ENCODE data around the gene ZNRF4. TPM values are rescaled to one million over a fixed set of nuclear protein-coding genes. Genes with fewer than 3 reads are reported as not detected.

ZNRF4 gene
- total and polyA plus RNA-seq, 9 of the 15 experiments (the other 6 are each of a cell fraction or from before 2014, with no cell fraction given): not detected

- TF ChIP-seq, protein P1, sequence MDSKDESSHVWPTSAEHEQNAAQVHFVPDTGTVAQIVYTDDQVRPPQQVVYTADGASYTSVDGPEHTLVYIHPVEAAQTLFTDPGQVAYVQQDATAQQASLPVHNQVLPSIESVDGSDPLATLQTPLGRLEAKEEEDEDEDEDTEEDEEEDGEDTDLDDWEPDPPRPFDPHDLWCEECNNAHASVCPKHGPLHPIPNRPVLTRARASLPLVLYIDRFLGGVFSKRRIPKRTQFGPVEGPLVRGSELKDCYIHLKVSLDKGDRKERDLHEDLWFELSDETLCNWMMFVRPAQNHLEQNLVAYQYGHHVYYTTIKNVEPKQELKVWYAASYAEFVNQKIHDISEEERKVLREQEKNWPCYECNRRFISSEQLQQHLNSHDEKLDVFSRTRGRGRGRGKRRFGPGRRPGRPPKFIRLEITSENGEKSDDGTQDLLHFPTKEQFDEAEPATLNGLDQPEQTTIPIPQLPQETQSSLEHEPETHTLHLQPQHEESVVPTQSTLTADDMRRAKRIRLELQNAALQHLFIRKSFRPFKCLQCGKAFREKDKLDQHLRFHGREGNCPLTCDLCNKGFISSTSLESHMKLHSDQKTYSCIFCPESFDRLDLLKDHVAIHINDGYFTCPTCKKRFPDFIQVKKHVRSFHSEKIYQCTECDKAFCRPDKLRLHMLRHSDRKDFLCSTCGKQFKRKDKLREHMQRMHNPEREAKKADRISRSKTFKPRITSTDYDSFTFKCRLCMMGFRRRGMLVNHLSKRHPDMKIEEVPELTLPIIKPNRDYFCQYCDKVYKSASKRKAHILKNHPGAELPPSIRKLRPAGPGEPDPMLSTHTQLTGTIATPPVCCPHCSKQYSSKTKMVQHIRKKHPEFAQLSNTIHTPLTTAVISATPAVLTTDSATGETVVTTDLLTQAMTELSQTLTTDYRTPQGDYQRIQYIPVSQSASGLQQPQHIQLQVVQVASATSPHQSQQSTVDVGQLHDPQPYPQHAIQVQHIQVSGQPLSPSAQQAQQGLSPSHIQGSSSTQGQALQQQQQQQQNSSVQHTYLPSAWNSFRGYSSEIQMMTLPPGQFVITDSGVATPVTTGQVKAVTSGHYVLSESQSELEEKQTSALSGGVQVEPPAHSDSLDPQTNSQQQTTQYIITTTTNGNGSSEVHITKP (IDR thresholded peaks at IDR 0.05; ENCODE audit: partially characterized antibody): no peak
- no peak for TF ChIP-seq CHD4 (IDR thresholded peaks at IDR 0.05; ENCODE audit: insufficient read depth, insufficient replicate concordance, low read depth, low read length, poor library complexity, severe bottlenecking)
- TF ChIP-seq, protein P2, sequence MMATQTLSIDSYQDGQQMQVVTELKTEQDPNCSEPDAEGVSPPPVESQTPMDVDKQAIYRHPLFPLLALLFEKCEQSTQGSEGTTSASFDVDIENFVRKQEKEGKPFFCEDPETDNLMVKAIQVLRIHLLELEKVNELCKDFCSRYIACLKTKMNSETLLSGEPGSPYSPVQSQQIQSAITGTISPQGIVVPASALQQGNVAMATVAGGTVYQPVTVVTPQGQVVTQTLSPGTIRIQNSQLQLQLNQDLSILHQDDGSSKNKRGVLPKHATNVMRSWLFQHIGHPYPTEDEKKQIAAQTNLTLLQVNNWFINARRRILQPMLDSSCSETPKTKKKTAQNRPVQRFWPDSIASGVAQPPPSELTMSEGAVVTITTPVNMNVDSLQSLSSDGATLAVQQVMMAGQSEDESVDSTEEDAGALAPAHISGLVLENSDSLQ (IDR thresholded peaks at IDR 0.05): no peak
- TF ChIP-seq ZNF311 (CRISPR knock-in tag; IDR thresholded peaks at IDR 0.05): no peak
- TF ChIP-seq POLR2A (conservative IDR thresholded peaks at IDR 0.05): no peak
- TF ChIP-seq HNRNPK (IDR thresholded peaks at IDR 0.05; ENCODE audit: low read depth, low read length, poor library complexity, severe bottlenecking): no peak
- TF ChIP-seq BCOR (IDR thresholded peaks at IDR 0.05): 0 out of 2 replicates have a peak, but pooled peaks have one; percentile 12
- no peak for TF ChIP-seq FOSL1 (tag; conservative IDR thresholded peaks at IDR 0.05)
- no peak for TF ChIP-seq PHTF2 (CRISPR knock-in tag; IDR thresholded peaks at IDR 0.05)
- no peak for TF ChIP-seq ZNF24 (IDR thresholded peaks at IDR 0.05)
- no peak for TF ChIP-seq GABPB2 (CRISPR knock-in tag; conservative IDR thresholded peaks at IDR 0.05)
- TF ChIP-seq ZNF384 (IDR thresholded peaks at IDR 0.05; ENCODE audit: low read depth, low read length): peak; percentile 55; the same call in 1 of the 2 replicates
- TF ChIP-seq SMARCC2 (IDR thresholded peaks at IDR 0.05; ENCODE audit: low read depth): no peak
- no peak for TF ChIP-seq SOX6 (IDR thresholded peaks at IDR 0.05)
- TF ChIP-seq OTX1 (CRISPR knock-in tag; IDR thresholded peaks at IDR 0.05): no peak
- TF ChIP-seq BHLHE40 (IDR thresholded peaks at IDR 0.05; ENCODE audit: low read length): peak; percentile 19; the same call in 1 of the 2 replicates
- no peak for TF ChIP-seq NFRKB (IDR thresholded peaks at IDR 0.05; ENCODE audit: low read depth)
Measured at GRCh38 chr19:5447700-5448311, 7.4 kb upstream of the ZNRF4 start (continued).
